ENCODE data around the gene MIOS. TPM values are rescaled to one million over a fixed set of nuclear protein-coding genes. Genes with fewer than 3 reads are reported as not detected.

The MIOS gene
- total RNA-seq, 1 donor from 2014 or later: 37.9 TPM

DNA sequence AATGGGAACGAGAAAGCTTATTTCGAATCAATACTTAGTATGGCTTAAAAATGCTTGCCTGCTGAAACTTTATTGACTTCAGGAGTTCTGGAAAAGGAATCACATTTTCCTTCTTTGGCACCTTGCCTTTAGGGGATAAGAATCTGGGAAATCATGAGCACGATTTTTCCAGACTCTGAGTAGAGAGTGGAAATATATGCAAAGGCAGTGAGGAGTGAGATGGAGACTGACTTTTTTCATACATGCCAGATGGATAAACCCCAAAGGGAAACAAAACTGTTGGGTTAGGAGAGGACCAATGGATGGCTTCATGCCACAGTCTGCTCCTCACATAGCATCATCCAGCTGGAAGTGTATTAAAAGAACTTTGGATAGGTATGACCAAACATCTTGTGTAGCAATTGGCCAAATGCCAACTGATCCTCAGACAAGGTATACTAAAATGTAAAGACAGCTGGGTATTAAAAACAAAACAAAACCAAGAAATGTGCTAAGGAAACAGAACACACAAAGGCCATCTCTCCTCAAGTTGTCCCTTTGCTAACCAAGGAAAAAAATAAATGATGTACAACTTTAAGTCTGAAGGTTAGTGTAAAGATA lies 32.8 kb upstream of the MIOS start:
- no peak for DNase-seq (ENCODE audit: low read depth, low spot score)
- Mint-ChIP-seq H3K4me3 (no peak overlapping the region), H3K27me3 (ENCODE audit: low read depth) (no peaks in the 10 kb centered on the region), H3K4me1 (peaks cover 11% of the 10 kb centered on the region), H3K36me3 (ENCODE audit: low read depth) (no peaks in the 10 kb centered on the region), H3K27ac (ENCODE audit: unreplicated experiment) (no peak overlapping the region), H3K9me3 (no peaks in the 10 kb centered on the region)
- TF ChIP-seq, protein P1, sequence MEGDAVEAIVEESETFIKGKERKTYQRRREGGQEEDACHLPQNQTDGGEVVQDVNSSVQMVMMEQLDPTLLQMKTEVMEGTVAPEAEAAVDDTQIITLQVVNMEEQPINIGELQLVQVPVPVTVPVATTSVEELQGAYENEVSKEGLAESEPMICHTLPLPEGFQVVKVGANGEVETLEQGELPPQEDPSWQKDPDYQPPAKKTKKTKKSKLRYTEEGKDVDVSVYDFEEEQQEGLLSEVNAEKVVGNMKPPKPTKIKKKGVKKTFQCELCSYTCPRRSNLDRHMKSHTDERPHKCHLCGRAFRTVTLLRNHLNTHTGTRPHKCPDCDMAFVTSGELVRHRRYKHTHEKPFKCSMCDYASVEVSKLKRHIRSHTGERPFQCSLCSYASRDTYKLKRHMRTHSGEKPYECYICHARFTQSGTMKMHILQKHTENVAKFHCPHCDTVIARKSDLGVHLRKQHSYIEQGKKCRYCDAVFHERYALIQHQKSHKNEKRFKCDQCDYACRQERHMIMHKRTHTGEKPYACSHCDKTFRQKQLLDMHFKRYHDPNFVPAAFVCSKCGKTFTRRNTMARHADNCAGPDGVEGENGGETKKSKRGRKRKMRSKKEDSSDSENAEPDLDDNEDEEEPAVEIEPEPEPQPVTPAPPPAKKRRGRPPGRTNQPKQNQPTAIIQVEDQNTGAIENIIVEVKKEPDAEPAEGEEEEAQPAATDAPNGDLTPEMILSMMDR (conservative IDR thresholded peaks at IDR 0.05): no peak

DNA sequence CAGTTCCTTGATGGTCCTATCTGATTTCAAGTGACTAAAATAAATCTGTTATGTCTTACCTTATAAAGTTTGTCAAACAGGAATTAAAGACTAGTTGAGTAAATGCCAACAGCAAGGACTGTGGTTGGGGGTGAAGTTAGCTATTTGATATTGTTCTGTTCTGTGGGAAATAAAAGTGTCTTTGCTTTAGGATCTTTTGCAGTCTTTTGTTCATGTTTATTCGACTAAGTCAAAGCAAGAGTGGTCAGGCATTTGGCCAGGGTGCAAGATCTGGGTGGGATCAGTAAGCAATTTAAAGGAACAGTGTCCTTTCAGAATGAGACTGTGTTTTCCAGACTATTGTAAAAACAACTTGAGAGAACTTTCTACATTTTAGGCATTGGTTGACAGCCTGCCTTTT lies 31.0 kb upstream of the MIOS start, which contains the start of gene COL28A1:
Gene COL28A1, minus strand, starts transcription at position 183 of the 400 bp plus-strand sequence. CDS start 2,998 bp downstream, outside the sequence.
- no peaks in the 10 kb centered on the region for H3K9me3 Mint-ChIP-seq
- H3K4me3 Mint-ChIP-seq: no peak within 1 kb of the TSS
- H3K27me3 Mint-ChIP-seq (ENCODE audit: low read depth): no peaks in the 10 kb centered on the region
- H3K4me1 Mint-ChIP-seq: peaks cover 7% of the 10 kb centered on the region
- no peaks in the 10 kb centered on the region for H3K36me3 Mint-ChIP-seq (ENCODE audit: low read depth)
- TF ChIP-seq, protein P1 (conservative IDR thresholded peaks at IDR 0.05): no peak
- DNase-seq (ENCODE audit: low read depth, low spot score): no peak
- no peak within 1 kb of the TSS for H3K27ac Mint-ChIP-seq (ENCODE audit: unreplicated experiment)

DNA sequence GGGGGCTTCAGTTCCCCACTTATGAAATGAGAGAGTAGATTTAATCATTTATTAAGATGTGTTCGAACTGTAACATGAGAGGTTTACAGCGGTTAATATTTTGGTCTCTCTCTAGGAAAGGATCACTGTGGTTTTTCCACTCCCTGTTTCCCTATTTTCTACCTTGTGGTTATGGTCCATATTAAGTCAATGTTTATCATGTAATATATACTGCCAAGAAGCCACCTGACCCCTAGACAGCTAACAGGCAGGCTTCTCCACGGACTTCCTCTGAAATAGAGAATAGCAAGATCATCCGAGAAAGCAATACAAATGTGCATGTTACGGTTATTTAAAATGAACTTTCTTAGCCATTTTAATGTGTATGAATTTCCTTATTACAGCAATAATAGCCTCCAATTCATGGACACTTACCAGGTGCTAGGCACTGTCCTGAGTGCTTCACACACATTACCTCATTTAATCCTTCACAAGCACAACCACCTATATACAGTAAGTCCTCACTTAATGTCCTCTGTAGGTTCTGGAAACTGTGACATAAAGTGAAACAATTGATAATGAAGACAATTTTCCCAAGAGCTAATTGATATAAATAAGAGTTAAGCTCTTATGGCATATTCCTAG lies 30.2 kb upstream of the MIOS start:
- Mint-ChIP-seq H3K4me3 (no peak overlapping the region), H3K9me3 (no peaks in the 10 kb centered on the region), H3K36me3 (ENCODE audit: low read depth) (no peaks in the 10 kb centered on the region), H3K27me3 (ENCODE audit: low read depth) (no peaks in the 10 kb centered on the region), H3K4me1 (peaks cover 5% of the 10 kb centered on the region), H3K27ac (ENCODE audit: unreplicated experiment) (no peak overlapping the region)
- TF ChIP-seq, protein P1 (conservative IDR thresholded peaks at IDR 0.05): no peak
- no peak for DNase-seq (ENCODE audit: low read depth, low spot score)

DNA sequence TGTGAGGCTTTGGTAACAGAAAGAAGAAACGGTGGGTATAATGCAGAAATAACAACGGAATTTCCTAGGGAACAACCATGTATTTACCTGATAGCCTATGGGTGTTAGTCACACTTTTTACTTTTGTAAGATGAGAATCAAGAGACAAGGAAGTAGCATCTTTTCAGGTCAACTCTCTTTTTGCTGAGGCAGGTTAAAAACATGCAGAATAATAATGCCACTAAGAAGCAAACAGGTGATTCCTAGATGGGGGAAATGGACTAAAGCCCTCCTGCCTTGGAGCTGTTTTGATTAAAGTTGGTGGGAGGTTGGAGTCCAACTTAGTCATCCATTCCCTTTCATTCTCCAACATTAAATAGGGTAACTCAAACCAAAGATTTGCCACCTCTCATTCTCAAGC lies 29.0 kb upstream of the MIOS start:
- no peak overlapping the region for H3K27ac Mint-ChIP-seq (ENCODE audit: unreplicated experiment)
- DNase-seq (ENCODE audit: low read depth, low spot score): no peak
- no peaks in the 10 kb centered on the region for H3K9me3 Mint-ChIP-seq
- no peak overlapping the region for H3K4me3 Mint-ChIP-seq
- peaks cover 5% of the 10 kb centered on the region for H3K4me1 Mint-ChIP-seq
- no peaks in the 10 kb centered on the region for H3K27me3 Mint-ChIP-seq (ENCODE audit: low read depth)
- no peaks in the 10 kb centered on the region for H3K36me3 Mint-ChIP-seq (ENCODE audit: low read depth)
- TF ChIP-seq, protein P1 (conservative IDR thresholded peaks at IDR 0.05): no peak

DNA sequence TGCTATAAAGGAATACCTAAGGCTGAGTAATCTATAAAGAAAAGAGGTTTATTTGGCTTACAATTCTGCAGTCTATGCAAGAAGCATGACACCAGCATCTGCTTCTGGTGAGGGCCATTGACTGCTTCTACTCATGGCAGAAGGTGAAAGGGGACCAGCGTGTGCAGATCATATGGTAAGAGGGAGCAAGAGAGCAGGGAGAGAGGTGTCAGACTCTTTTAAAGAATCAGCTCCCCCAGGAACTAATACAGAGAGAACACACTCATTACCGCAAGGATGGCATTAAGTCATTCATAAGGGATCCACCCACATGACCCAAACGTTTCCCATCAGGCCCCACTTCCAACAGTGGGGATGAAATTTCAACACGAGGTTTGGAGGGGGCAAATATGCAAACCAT lies 27.5 kb upstream of the MIOS start:
- H3K9me3 Mint-ChIP-seq: no peaks in the 10 kb centered on the region
- H3K27me3 Mint-ChIP-seq (ENCODE audit: low read depth): no peaks in the 10 kb centered on the region
- no peak for DNase-seq (ENCODE audit: low read depth, low spot score)
- H3K36me3 Mint-ChIP-seq (ENCODE audit: low read depth): no peaks in the 10 kb centered on the region
- no peak overlapping the region for H3K4me3 Mint-ChIP-seq
- H3K4me1 Mint-ChIP-seq: peaks cover 5% of the 10 kb centered on the region
- H3K27ac Mint-ChIP-seq (ENCODE audit: unreplicated experiment): no peak overlapping the region
- TF ChIP-seq, protein P1 (conservative IDR thresholded peaks at IDR 0.05): no peak
